GM23338 (cell line): ENCODE data around the gene LIPG. TPM values are rescaled to one million over a fixed set of nuclear protein-coding genes. Genes with fewer than 3 reads are reported as not detected.

ENCODE experiments used
- ATAC-seq: fragments of 200-7000 bp; cut with Tn5 transposase; 3 replicates; pipeline ENCODE4 v1.9.1; 2020
- DNase-seq: peaks from one replicate; pipeline ENCODE4 v3.0.0-alpha.2; 2015; ENCODE audit warnings: low spot score
- H2AFZ ChIP-seq: fragments of 200-600 bp; sonication (generic); 2 replicates; pipeline ENCODE4 v1.8.0; 2016; ENCODE audit warnings: antibody characterized with exemption, mild to moderate bottlenecking, moderate library complexity
- H3F3A ChIP-seq: fragments of 200-600 bp; sonication (generic); replicated peaks from 2 replicates; pipeline ENCODE4 v1.8.0; 2017; ENCODE audit warnings: antibody characterized with exemption, mixed run types, low read depth
- H3K27ac ChIP-seq: fragments of 200-600 bp; sonication (generic); 2 replicates; pipeline ENCODE4 v1.6.1; 2016; ENCODE audit warnings: low read depth
- H3K27me3 ChIP-seq: fragments of 200-600 bp; sonication (generic); 2 replicates; pipeline ENCODE4 v1.8.0; 2016; ENCODE audit warnings: mild to moderate bottlenecking, mixed run types, moderate library complexity; ENCODE audit not compliant: insufficient read depth
- H3K36me3 ChIP-seq: fragments of 200-600 bp; sonication (generic); 2 replicates; pipeline ENCODE4 v1.8.0; 2016; ENCODE audit warnings: mild to moderate bottlenecking; ENCODE audit not compliant: insufficient read depth
- H3K4me1 ChIP-seq: fragments of 200-600 bp; sonication (generic); 2 replicates; pipeline ENCODE4 v1.8.0; 2016; ENCODE audit warnings: mild to moderate bottlenecking, moderate library complexity; ENCODE audit not compliant: insufficient read depth
- H3K4me2 ChIP-seq: fragments of 200-600 bp; sonication (generic); 2 replicates; pipeline ENCODE4 v1.7.1; 2017; ENCODE audit warnings: mixed run types
- H3K4me3 ChIP-seq: fragments of 200-600 bp; sonication (generic); 2 replicates; pipeline ENCODE4 v1.6.1; 2016; ENCODE audit warnings: mixed run types
- H3K79me2 ChIP-seq: fragments of 200-600 bp; sonication (generic); replicated peaks from 2 replicates; pipeline ENCODE4 v1.8.0; 2017; ENCODE audit warnings: mild to moderate bottlenecking; ENCODE audit not compliant: insufficient read depth
- H3K9me2 ChIP-seq: fragments of 200-600 bp; sonication (generic); 2 replicates; pipeline ENCODE4 v1.8.0; 2017; ENCODE audit not compliant: insufficient read depth
- H4K20me1 ChIP-seq: fragments of 200-600 bp; sonication (generic); replicated peaks from 2 replicates; pipeline ENCODE4 v1.8.0; 2017; ENCODE audit warnings: mild to moderate bottlenecking; ENCODE audit not compliant: insufficient read depth
- H3K27ac Mint-ChIP-seq: 2 replicates; pipeline ENCODE4 v1.8.0; 2020; ENCODE audit warnings: inconsistent platforms, mild to moderate bottlenecking, moderate library complexity, mixed read lengths
- H3K27me3 Mint-ChIP-seq: 3 replicates; pipeline ENCODE4 v1.8.0; 2022; ENCODE audit warnings: low read depth, mild to moderate bottlenecking, moderate library complexity, mixed read lengths, inconsistent platforms; ENCODE audit not compliant: insufficient read depth, poor library complexity
- H3K36me3 Mint-ChIP-seq: 3 replicates; pipeline ENCODE4 v1.8.0; 2021; ENCODE audit warnings: low read depth, mild to moderate bottlenecking, inconsistent platforms, moderate library complexity, mixed read lengths
- H3K4me1 Mint-ChIP-seq: 3 replicates; pipeline ENCODE4 v1.8.0; 2020; ENCODE audit warnings: mild to moderate bottlenecking, inconsistent platforms, mixed read lengths
- H3K4me3 Mint-ChIP-seq: 3 replicates; pipeline ENCODE4 v1.8.0; 2021; ENCODE audit warnings: moderate library complexity, mild to moderate bottlenecking, inconsistent platforms, mixed read lengths
- H3K9me3 Mint-ChIP-seq: 3 replicates; pipeline ENCODE4 v1.8.0; 2020; ENCODE audit warnings: moderate library complexity, mild to moderate bottlenecking, inconsistent platforms, mixed read lengths
- CTCF ChIP-seq, 2 experiments: fragments of 200-600 bp in 1 of 2; sonication (generic) in 1 of 2; conservative IDR thresholded peaks; 2 replicates each; pipeline versions ENCODE4 v1.5.1 to v1.6.1; 2016 to 2017; ENCODE audit warnings: antibody characterized with exemption in 2 of 2, low read depth in 2 of 2, mild to moderate bottlenecking in 2 of 2, moderate library complexity in 1 of 2
- EZH2 ChIP-seq: fragments of 200-600 bp; sonication (generic); IDR thresholded peaks from one replicate; pipeline ENCODE4 v1.8.0; 2017; ENCODE audit warnings: antibody characterized with exemption, mild to moderate bottlenecking, low read depth; ENCODE audit not compliant: unreplicated experiment
- EZH2phosphoT487 ChIP-seq: fragments of 200-600 bp; sonication (generic); IDR thresholded peaks from one replicate; pipeline ENCODE4 v1.8.1; 2018; ENCODE audit warnings: antibody characterized with exemption; ENCODE audit not compliant: unreplicated experiment
- NANOG ChIP-seq: IDR thresholded peaks from 2 replicates; pipeline ENCODE4 v1.6.1; 2016; ENCODE audit warnings: antibody characterized with exemption, borderline replicate concordance
- POLR2AphosphoS5 ChIP-seq: IDR thresholded peaks from 2 replicates; pipeline ENCODE4 v1.6.1; 2016; ENCODE audit warnings: antibody characterized with exemption, low read depth
- REST ChIP-seq: IDR thresholded peaks from one replicate; pipeline ENCODE4 v1.6.1; 2018; ENCODE audit warnings: antibody characterized with exemption; ENCODE audit not compliant: unreplicated experiment
- STAT1 ChIP-seq: IDR thresholded peaks from one replicate; pipeline ENCODE4 v1.6.1; 2016; ENCODE audit warnings: antibody characterized with exemption; ENCODE audit not compliant: unreplicated experiment
- ZNF114 ChIP-seq: fragments of 250-450 bp; sonication (Bioruptor Pico); IDR thresholded peaks from 2 replicates; pipeline ENCODE4 v1.5.0; 2020; ENCODE audit warnings: mild to moderate bottlenecking, moderate library complexity
- ZNF331 ChIP-seq: fragments of 250-450 bp; sonication (Bioruptor Pico); IDR thresholded peaks from 2 replicates; pipeline ENCODE4 v1.5.0; 2020; ENCODE audit warnings: low read depth, mild to moderate bottlenecking, moderate library complexity
- ZNF462 ChIP-seq: fragments of 250-450 bp; sonication (Bioruptor Pico); IDR thresholded peaks from 2 replicates; pipeline ENCODE4 v1.5.0; 2020; ENCODE audit warnings: mild to moderate bottlenecking, moderate library complexity
- polyA plus RNA-seq: library from polyadenylated mRNA; unstranded; fragments of >200 nt; fragmentation: Nextera tagmentation; extraction: Ambion mirVana; gene quantifications from 2 replicates; pipeline ENCODE4 v1.2.1, GENCODE V29; 2016
- total RNA-seq: library from RNA; depleted of rRNA; stranded (reverse); fragments of >200 nt; shearing (Covaris generic); gene quantifications from 2 replicates; pipeline ENCODE4 v1.2.3, GENCODE V29; 2014

Gene LIPG
- total and polyA plus RNA-seq, 2 experiments from 2014 or later, result 4.9 to 17.7 TPM

GRCh38 chr18:49588971-49589370 lies 27.1 kb downstream of the LIPG start (continued):
- TF ChIP-seq ZNF462, result no peak
- TF ChIP-seq STAT1, result no peak
- no peak for TF ChIP-seq EZH2phosphoT487
- TF ChIP-seq NANOG, result no peak
- no peak for TF ChIP-seq ZNF114
- no peak for TF ChIP-seq CTCF (conservative IDR thresholded peaks at IDR 0.05; ENCODE audit: low read depth in 2 of 2)
- TF ChIP-seq ZNF331 (CRISPR knock-in tag), result no peak
- no peak for TF ChIP-seq EZH2

GRCh38 chr18:49590608-49591007 lies 28.8 kb downstream of the LIPG start:
- Histone ChIP-seq H3K4me3 (no peak overlapping the region), H4K20me1 (no peaks in the 10 kb centered on the region), H3K36me3 (peaks cover 3% of the 10 kb centered on the region; the same call in 1 of the 2 replicates), H2AFZ (no peak overlapping the region), H3K27me3 (no peaks in the 10 kb centered on the region), H3K4me2 (no peak overlapping the region), H3K4me1 (0 out of 2 replicates have a peak, but pooled peaks cover under 1% of the 10 kb centered on the region), H3K27ac (no peak overlapping the region), H3K9me2 (no peaks in the 10 kb centered on the region; the same call in 1 of the 2 replicates), H3K79me2 (no peaks in the 10 kb centered on the region), H3F3A (no peaks in the 10 kb centered on the region)
- no peak overlapping the region for H3K4me3 Mint-ChIP-seq
- no peak overlapping the region for H3K27ac Mint-ChIP-seq
- H3K27me3 Mint-ChIP-seq, result peaks cover 6% of the 10 kb centered on the region
- H3K36me3 Mint-ChIP-seq, result peaks cover 13% of the 10 kb centered on the region
- H3K4me1 Mint-ChIP-seq, result peaks cover 6% of the 10 kb centered on the region; the same call in 2 of the 3 replicates
- H3K9me3 Mint-ChIP-seq, result no peaks in the 10 kb centered on the region
- DNase-seq, result no peak
- no peak for ATAC-seq
- no peak for TF ChIP-seq ZNF114
- TF ChIP-seq REST, result no peak
- no peak for TF ChIP-seq POLR2AphosphoS5
